Neural progenitor cell (in vitro differentiated cells): ENCODE results near the gene MTX1.

Experiments used
- EZH2 ChIP-seq: fragments of 200-600 bp; sonication (generic); IDR thresholded peaks from 2 replicates; pipeline ENCODE4 v1.6.1; 2017; ENCODE audit warnings: antibody characterized with exemption, mild to moderate bottlenecking, moderate library complexity
- EZH2phosphoT487 ChIP-seq: fragments of 200-600 bp; sonication (generic); IDR thresholded peaks from 2 replicates; pipeline ENCODE4 v1.6.1; 2017; ENCODE audit warnings: antibody characterized with exemption
- TF ChIP-seq, protein P1 (sequence below): fragments of 200-600 bp; sonication (generic); IDR thresholded peaks from 2 replicates; pipeline ENCODE4 v1.5.1; 2017; ENCODE audit warnings: antibody characterized with exemption, mild to moderate bottlenecking

DNA sequence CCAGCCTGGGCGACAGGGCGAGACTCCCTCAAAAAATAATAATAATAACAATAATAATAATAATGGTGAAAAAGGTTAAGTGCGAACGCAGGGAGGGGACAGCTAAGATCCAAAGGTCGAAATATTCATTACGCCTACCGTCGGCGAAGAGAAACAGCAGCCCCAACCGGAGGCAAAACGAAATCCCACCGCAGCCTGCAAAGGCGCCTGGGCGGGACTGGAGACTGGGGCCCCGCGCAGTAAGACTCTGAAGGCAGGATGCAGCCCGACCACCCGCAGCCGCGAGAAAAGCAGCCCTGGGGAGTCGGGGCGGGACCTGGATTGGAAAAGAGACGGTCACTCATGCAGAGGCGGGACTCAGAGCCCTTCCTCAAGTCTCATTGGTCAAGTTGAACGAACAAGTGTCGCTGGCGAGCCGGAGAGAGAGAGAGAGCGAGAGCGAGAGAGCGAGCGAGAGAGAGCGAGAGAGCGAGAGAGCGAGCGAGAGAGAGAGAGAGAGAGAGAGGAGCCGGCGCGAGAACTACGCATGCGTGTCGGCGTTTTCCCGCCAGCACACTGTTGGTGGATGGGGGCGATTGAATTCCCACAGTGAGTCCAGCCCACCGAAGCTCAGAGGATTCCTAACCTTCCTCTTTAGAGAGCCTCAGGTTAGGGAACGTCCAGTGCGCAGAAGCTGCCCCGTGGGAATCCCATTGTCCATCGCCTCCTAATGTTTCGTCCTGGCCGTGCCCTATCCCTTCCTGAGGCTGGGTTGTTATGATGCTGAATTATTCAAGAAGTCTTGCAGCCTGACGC, 36.1 kb downstream of the MTX1 start:
- TF ChIP-seq, protein P1, sequence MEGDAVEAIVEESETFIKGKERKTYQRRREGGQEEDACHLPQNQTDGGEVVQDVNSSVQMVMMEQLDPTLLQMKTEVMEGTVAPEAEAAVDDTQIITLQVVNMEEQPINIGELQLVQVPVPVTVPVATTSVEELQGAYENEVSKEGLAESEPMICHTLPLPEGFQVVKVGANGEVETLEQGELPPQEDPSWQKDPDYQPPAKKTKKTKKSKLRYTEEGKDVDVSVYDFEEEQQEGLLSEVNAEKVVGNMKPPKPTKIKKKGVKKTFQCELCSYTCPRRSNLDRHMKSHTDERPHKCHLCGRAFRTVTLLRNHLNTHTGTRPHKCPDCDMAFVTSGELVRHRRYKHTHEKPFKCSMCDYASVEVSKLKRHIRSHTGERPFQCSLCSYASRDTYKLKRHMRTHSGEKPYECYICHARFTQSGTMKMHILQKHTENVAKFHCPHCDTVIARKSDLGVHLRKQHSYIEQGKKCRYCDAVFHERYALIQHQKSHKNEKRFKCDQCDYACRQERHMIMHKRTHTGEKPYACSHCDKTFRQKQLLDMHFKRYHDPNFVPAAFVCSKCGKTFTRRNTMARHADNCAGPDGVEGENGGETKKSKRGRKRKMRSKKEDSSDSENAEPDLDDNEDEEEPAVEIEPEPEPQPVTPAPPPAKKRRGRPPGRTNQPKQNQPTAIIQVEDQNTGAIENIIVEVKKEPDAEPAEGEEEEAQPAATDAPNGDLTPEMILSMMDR: peak; percentile 47
- TF ChIP-seq EZH2 (peak; percentile 52), EZH2phosphoT487 (no peak)
